ENCODE results near the gene ADGRV1.
A peak's percentile ranks its signal among the peaks of the same experiment; 100 is the strongest.

The ADGRV1 gene

GRCh38 chr5:91072881-91073280 is 514.3 kb downstream of the ADGRV1 start:
- intact Hi-C loops (cut with DNase I) = no loop called here
- DNase-seq = no peak

- DNase-seq = no peak
- intact Hi-C loops (cut with DNase I) = no loop called here
Measured at GRCh38 chr5:91074615-91075014, 516.0 kb downstream of the ADGRV1 start.

- intact Hi-C loops (cut with DNase I) = no loop called here
- no peak for DNase-seq
Measured at GRCh38 chr5:91076138-91076537, 517.5 kb downstream of the ADGRV1 start.

GRCh38 chr5:91077623-91078022 is 519.0 kb downstream of the ADGRV1 start:
- DNase-seq = no peak
- intact Hi-C loops (cut with DNase I) = no loop called here

- DNase-seq = no peak
- intact Hi-C loops (cut with DNase I) = no loop called here
Measured at GRCh38 chr5:91079037-91079436, 520.4 kb downstream of the ADGRV1 start.

GRCh38 chr5:91089758-91090157 is 531.2 kb downstream of the ADGRV1 start:
- DNase-seq = no peak
- intact Hi-C loops (cut with DNase I) = no loop called here

- intact Hi-C loops (cut with DNase I) = no loop called here
- DNase-seq = no peak
Measured at GRCh38 chr5:91090995-91091394, 532.4 kb downstream of the ADGRV1 start.

- no peak for DNase-seq
- intact Hi-C loops (cut with DNase I) = no loop called here
Measured at GRCh38 chr5:91091471-91092234, 533.1 kb downstream of the ADGRV1 start.

GRCh38 chr5:91092859-91093783 is 534.5 kb downstream of the ADGRV1 start:
- intact Hi-C loops (cut with DNase I) = no loop called here
- no peak for DNase-seq

GRCh38 chr5:91095313-91095712 is 536.7 kb downstream of the ADGRV1 start:
- intact Hi-C loops (cut with DNase I) = no loop called here
- DNase-seq = no peak

- intact Hi-C loops (cut with DNase I) = no loop called here
- no peak for DNase-seq
Measured at GRCh38 chr5:91095786-91096385, 537.3 kb downstream of the ADGRV1 start.

- DNase-seq = no peak
- intact Hi-C loops (cut with DNase I) = no loop called here
Measured at GRCh38 chr5:91098541-91098940, 539.9 kb downstream of the ADGRV1 start.

- DNase-seq = peak in 9 of 10 donors; percentile 12 to 95 (median 65)
- intact Hi-C loops (cut with DNase I) = loop anchor here (1.0 to 5.0 kb wide), 3 partner anchors 181 to 318 kb away; no protein-coding TSS in a partner anchor
Measured at GRCh38 chr5:91101600-91102379, 543.2 kb downstream of the ADGRV1 start.

- intact Hi-C loops (cut with DNase I) = loop anchor here (5.0 kb wide), 1 partner anchor 179 kb away; no protein-coding TSS in a partner anchor
- no peak for DNase-seq
Measured at GRCh38 chr5:91103353-91104061, 544.9 kb downstream of the ADGRV1 start.

GRCh38 chr5:91104062-91104448 is 545.5 kb downstream of the ADGRV1 start:
- DNase-seq = no peak
- intact Hi-C loops (cut with DNase I) = loop anchor here (5.0 kb wide), 1 partner anchor 178 kb away; no protein-coding TSS in a partner anchor

- DNase-seq = no peak
- intact Hi-C loops (cut with DNase I) = no loop called here
Measured at GRCh38 chr5:91106842-91107511, 548.4 kb downstream of the ADGRV1 start.

GRCh38 chr5:91109634-91110033 is 551.0 kb downstream of the ADGRV1 start:
- intact Hi-C loops (cut with DNase I) = no loop called here

GRCh38 chr5:91110686-91111085 is 552.1 kb downstream of the ADGRV1 start:
- DNase-seq = no peak
- intact Hi-C loops (cut with DNase I) = no loop called here

More at GRCh38 chr5:91109634-91110033, 551.0 kb downstream of the ADGRV1 start:
- no peak for DNase-seq
